ENCODE data around the gene GMEB2.

Gene GMEB2

GRCh38 chr20:63591786-63592355 is 35.0 kb downstream of the GMEB2 start:
- no peak for DNase-seq (ENCODE audit: low spot score)

GRCh38 chr20:63591147-63591533 is 35.8 kb downstream of the GMEB2 start:
- DNase-seq (ENCODE audit: low spot score): no peak
- TF ChIP-seq CTCF (IDR thresholded peaks at IDR 0.05; ENCODE audit: extremely low read depth, missing control alignments): no peak

More at GRCh38 chr20:63591786-63592355, 35.0 kb downstream of the GMEB2 start:
- no peak for TF ChIP-seq CTCF (IDR thresholded peaks at IDR 0.05; ENCODE audit: extremely low read depth, missing control alignments)

GRCh38 chr20:63590218-63591146 is 36.4 kb downstream of the GMEB2 start:
- TF ChIP-seq CTCF (IDR thresholded peaks at IDR 0.05; ENCODE audit: extremely low read depth, missing control alignments): no peak
- DNase-seq (ENCODE audit: low spot score): no peak

GRCh38 chr20:63589261-63590217 is 37.4 kb downstream of the GMEB2 start:
- no peak for DNase-seq (ENCODE audit: low spot score)
- no peak for TF ChIP-seq CTCF (IDR thresholded peaks at IDR 0.05; ENCODE audit: extremely low read depth, missing control alignments)

- no peak for TF ChIP-seq CTCF (IDR thresholded peaks at IDR 0.05; ENCODE audit: extremely low read depth, missing control alignments)
- DNase-seq (ENCODE audit: low spot score): no peak
Measured at GRCh38 chr20:63588641-63589041, 38.3 kb downstream of the GMEB2 start.

GRCh38 chr20:63587776-63588591 is 38.9 kb downstream of the GMEB2 start:
- TF ChIP-seq CTCF (IDR thresholded peaks at IDR 0.05; ENCODE audit: extremely low read depth, missing control alignments): no peak
- no peak for DNase-seq (ENCODE audit: low spot score)

Measured in GM20000 (cell line).